Pancreas (tissue), 10 donors: ENCODE data around the gene VDAC2. TPM values are rescaled to one million over a fixed set of nuclear protein-coding genes. Genes with fewer than 3 reads are reported as not detected.

Experiments used
- ATAC-seq, 4 donors: fragments of 200-7000 bp; cut with Tn5 transposase; one replicate each; pipeline versions ENCODE4 v1.8.0 to v1.9.1; 2020; ENCODE audit warnings: mild to moderate bottlenecking in 4 of 4, moderate library complexity in 4 of 4
- DNase-seq, 6 donors: peaks; one replicate each; pipeline ENCODE4 v3.0.0-alpha.2; 2020
- FAIRE-seq: peaks from 2 replicates; lab custom pipeline; 2012; peaks lifted over from hg19 to GRCh38; lab: Jason Lieb, UNC
- H3K27ac ChIP-seq, 4 donors: fragments of 200-600 bp; sonication (generic); 1 replicate in 3 of 4; 2 replicates in 1 of 4; pipeline versions ENCODE4 v1.5.0 to v1.8.0; 2020
- H3K27me3 ChIP-seq, 4 donors: fragments of 200-600 bp; one replicate each; pipeline ENCODE4 v1.8.0; 2021
- H3K36me3 ChIP-seq, 3 donors: fragments of 200-600 bp; sonication (generic) in 1 of 3; one replicate each; pipeline versions ENCODE4 v1.5.0 to v1.8.0; 2020 to 2021
- H3K4me1 ChIP-seq, 3 donors: fragments of 200-600 bp; one replicate each; pipeline ENCODE4 v1.8.0; 2021
- H3K4me3 ChIP-seq, 4 donors: fragments of 200-600 bp; sonication (generic) in 2 of 4; one replicate each; pipeline versions ENCODE4 v1.5.0 to v1.8.0; 2020 to 2021
- H3K9me3 ChIP-seq, 4 donors: fragments of 200-600 bp; one replicate each; pipeline ENCODE4 v1.8.0; 2021
- WGBS, 2 donors: extraction: QIAGEN DNeasy Blood & Tissue Kit; methylation state at CpG; one replicate each; pipeline ENCODE4 v1.1.7; 2013; 5-methylcytosine and 5-hydroxymethylcytosine counted together
- intact Hi-C, 3 donors: fragments of 100-400 bp; cut with DNase I; formaldehyde crosslinking; loops; one replicate each; pipeline versions ENCODE4 v1.11.1 to v1.14.2; 2022
- polyA plus RNA-seq, 2 donors: library from polyadenylated mRNA; stranded (reverse); fragments of 200-250 nt; gene quantifications; one replicate each; pipeline ENCODE4 v1.2.3, GENCODE V29; 2013
- total RNA-seq, 6 donors: library from RNA; stranded (reverse); fragmentation: NEBNext Ultra II Directional in 4 of 6; extraction: Animal tissue kit (Norgen Biotek cat#: 25700) in 4 of 6; gene quantifications; one replicate each; pipeline versions ENCODE4 v1.2.1 to v1.2.4, GENCODE V29; 2021 to 2023
- TF ChIP-seq, protein P1 (sequence below), 4 donors: fragments of 200-600 bp; sonication (generic) in 3 of 4; IDR thresholded peaks; one replicate each; pipeline versions ENCODE4 v1.5.0 to v1.8.0; 2021; ENCODE audit warnings: antibody characterized with exemption in 4 of 4
- donor health status: healthy with polysubstance abuse.
- donor health status: DM: no; HTN: no; CAD: no; lungs with moderate emphysema.
- donor health status: DM: no; HTN: no; CAD: no.
- donor health status: control.
- donor health status: control.
- donor health status: Bipolar disorder and iron deficiency.
- donor health status: DM: yes; HTN: yes; CAD: no.
- donor health status: DM: no; HTN: no; CAD: no.
- donor health status: DM: no; HTN: no; CAD: no.
- donor health status: DM: yes; HTN: yes; CAD: no.

The VDAC2 gene
- total and polyA plus RNA-seq, 8 donors = 56.6 to 113 (median 87.4) TPM

DNA sequence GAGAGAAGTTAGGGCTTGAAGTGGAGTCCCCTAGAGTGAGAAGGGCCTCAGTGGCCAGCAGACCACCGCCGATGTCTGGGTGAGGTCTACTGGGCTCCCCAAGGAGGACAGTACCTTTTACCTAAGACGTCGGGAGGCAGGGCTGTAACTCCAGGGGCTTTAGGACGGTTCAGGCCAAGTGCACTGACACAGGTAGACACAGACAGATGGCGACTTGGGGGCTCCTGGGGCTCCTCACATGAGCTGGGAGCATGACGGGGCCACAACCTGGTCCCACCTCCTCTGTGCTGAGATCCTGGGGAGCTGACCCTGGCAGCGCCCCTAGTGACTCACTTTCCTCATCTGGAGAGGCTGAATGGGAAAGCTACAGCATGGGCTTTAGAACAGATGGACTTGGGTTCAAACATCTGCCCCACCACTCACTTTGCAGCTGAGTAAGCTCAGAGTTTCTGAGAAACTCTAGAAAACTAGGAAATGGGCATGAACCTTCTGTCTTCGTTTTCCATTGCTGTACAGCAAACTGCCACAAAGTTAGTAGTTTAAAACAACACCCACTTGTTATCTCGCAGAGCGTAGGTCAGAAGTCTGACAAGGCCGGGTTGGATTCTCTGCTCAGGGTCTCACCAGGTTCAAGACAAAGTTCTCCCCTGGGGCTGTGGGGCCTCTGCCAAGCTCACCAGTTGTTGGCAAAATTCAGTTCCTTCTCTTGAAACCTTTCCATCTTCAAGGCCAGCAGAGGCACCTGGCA, 29.9 kb downstream of the VDAC2 start:
- DNase-seq (no peak), FAIRE-seq (no peak), ATAC-seq (no peak)
- no peaks in the 10 kb centered on the region for H3K36me3 ChIP-seq
- H3K27ac ChIP-seq = no peak overlapping the region
- 85 to 88% methylated on average over 12 of the region's 12 CpGs for WGBS, 2 donors
- H3K4me3 ChIP-seq = no peak overlapping the region
- no peaks in the 10 kb centered on the region for H3K27me3 ChIP-seq
- intact Hi-C loops = no loop called here
- H3K4me1 ChIP-seq = peaks cover 0 to 16% (median 2%) of the 10 kb centered on the region in 3 donors
- TF ChIP-seq, protein P1, sequence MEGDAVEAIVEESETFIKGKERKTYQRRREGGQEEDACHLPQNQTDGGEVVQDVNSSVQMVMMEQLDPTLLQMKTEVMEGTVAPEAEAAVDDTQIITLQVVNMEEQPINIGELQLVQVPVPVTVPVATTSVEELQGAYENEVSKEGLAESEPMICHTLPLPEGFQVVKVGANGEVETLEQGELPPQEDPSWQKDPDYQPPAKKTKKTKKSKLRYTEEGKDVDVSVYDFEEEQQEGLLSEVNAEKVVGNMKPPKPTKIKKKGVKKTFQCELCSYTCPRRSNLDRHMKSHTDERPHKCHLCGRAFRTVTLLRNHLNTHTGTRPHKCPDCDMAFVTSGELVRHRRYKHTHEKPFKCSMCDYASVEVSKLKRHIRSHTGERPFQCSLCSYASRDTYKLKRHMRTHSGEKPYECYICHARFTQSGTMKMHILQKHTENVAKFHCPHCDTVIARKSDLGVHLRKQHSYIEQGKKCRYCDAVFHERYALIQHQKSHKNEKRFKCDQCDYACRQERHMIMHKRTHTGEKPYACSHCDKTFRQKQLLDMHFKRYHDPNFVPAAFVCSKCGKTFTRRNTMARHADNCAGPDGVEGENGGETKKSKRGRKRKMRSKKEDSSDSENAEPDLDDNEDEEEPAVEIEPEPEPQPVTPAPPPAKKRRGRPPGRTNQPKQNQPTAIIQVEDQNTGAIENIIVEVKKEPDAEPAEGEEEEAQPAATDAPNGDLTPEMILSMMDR (IDR thresholded peaks at IDR 0.05) = no peak
- no peaks in the 10 kb centered on the region for H3K9me3 ChIP-seq

DNA sequence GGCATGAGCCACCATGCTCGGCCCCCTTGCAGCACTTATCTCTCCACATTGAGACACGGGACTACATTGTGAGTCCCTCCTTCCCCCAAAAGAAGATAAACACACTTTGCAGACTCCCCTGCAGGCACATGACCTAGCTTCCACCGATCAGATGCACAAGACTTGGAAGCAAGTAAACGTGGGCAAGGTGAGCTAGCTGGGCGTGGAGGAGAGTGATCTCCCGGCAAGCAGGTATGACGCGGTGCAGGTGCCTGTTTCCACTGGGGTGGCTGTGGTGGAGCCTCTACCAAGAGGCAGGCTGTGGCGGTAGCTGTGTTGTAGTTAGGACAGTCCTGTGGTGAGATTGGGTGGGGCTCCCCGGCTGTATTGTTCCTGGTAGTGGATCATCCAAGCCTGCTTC, 32.8 kb downstream of the VDAC2 start:
- Histone ChIP-seq H3K27ac (no peak overlapping the region), H3K4me1 (peaks cover 0 to 20% (median 9%) of the 10 kb centered on the region in 3 donors), H3K27me3 (no peaks in the 10 kb centered on the region), H3K36me3 (no peaks in the 10 kb centered on the region), H3K4me3 (no peak overlapping the region), H3K9me3 (no peaks in the 10 kb centered on the region)
- DNase-seq = peak in 1 of 6 donors; percentile 45
- ATAC-seq = no peak
- 90 to 91% methylated on average over 10 of the region's 10 CpGs for WGBS, 2 donors
- TF ChIP-seq, protein P1 (IDR thresholded peaks at IDR 0.05) = no peak
- FAIRE-seq = no peak
- intact Hi-C loops = no loop called here

DNA sequence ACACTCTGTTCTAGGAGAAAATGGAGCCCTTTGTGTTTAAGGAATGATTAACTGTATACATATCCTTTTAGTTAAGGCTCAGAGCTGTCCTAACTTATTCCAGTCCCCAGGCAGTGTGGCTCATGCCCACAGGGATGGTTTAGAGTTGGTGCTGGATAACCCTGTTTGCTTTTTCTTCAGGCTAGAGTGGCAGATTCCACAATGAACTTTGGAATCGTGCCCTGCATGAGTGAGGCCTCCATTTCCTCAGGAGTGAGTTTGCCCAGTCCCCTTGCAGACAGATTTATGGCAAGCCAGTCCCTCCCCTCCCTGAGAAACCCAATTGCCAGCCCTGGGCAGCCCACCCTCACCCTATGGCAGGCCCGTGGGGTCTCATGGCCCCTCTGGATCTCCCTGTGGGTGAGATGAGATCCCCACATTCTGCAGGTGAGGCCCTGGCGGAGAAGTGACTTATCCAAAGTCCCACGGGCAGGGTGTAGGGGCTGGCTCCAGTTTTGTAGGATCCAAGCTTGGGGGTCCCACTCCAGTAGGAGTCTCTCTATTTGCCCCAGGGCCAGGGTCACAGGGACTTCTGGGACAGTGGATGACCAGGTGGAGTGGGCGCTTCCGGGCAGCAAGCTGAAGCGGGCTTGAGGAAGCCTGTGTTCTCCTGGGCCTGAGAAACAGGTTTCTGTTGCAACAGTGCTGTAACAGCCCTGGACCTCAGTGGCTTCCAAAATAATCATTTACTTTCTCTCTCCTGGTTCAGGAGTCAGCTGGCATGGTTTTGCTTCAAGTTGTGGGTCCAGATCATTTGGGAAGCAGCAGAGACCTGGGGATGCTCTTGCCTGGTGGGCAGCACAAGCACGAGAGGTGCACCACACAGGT, 34.1 kb downstream of the VDAC2 start:
- peak overlapping the region in 1 of 4 donors; percentile 38 for H3K27ac ChIP-seq
- ATAC-seq = peak; percentile 41 to 50 (median 47)

DNA sequence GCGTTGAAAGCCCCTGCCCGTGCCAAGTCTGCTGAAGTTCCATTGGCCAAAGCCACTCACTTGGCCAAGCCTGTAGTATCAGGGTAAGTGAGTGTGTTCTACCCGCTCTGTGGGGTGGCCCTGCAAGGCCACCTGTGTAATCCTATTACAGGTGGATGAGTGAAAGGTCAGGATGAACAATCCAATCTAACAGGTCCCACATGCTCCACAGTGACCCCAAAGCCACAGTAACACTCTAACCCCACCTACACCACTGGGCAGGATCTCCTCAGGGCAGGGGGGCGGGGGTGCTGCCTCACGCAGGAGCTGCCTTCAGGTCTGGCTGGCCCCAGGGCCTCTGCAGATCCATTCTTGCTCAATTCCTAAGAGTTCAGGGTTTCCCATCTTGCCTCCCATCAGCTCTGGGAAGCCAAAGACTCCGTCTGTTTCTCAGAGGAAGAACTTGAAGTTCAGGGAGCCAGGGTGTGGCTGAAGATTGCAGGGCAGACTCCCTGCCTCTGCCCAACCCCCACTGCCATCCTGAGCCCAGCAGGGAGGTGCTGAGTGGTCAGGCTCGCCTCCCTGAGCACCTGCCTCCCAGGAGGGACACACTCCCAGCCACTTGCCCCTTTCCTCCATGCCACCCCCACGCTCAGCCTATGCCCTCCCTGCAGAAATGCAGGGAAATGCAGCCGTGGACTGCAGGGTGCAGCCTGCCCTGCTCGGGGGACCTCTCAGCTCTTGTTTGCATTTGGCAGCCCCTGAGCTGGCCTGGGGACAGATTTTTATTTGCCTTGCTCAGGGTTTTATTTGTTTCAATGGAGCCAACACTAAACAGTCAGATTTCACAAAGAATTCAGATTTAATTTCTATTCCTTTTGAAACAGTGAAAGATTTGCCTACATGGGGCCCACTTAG, 35.0 kb downstream of the VDAC2 start:
- Histone ChIP-seq H3K36me3 (no peaks in the 10 kb centered on the region), H3K27ac (no peak overlapping the region), H3K9me3 (no peaks in the 10 kb centered on the region), H3K4me3 (no peak overlapping the region), H3K4me1 (peaks cover 0 to 20% (median 9%) of the 10 kb centered on the region in 3 donors), H3K27me3 (no peaks in the 10 kb centered on the region)
- TF ChIP-seq, protein P1 (IDR thresholded peaks at IDR 0.05) = no peak
- no peak for FAIRE-seq
- intact Hi-C loops = no loop called here
- peak in 3 of 4 donors; percentile 37 to 48 (median 41) for ATAC-seq
- peak in 1 of 6 donors; percentile 48 for DNase-seq
- 80 to 84% methylated on average over 10 of the region's 10 CpGs for WGBS, 2 donors

More for the DNA sequence above, 34.1 kb downstream of the VDAC2 start:
- intact Hi-C loops = no loop called here
- TF ChIP-seq, protein P1 (IDR thresholded peaks at IDR 0.05) = no peak
- H3K4me3 ChIP-seq = no peak overlapping the region
- no peaks in the 10 kb centered on the region for H3K36me3 ChIP-seq
- FAIRE-seq (no peak), DNase-seq (peak in 2 of 6 donors; percentile 45 to 47)
- H3K9me3 ChIP-seq = no peaks in the 10 kb centered on the region
- H3K27me3 ChIP-seq = no peaks in the 10 kb centered on the region
- 78 to 83% methylated on average over 8 of the region's 8 CpGs for WGBS, 2 donors
- H3K4me1 ChIP-seq = peaks cover 0 to 20% (median 9%) of the 10 kb centered on the region in 3 donors
